Activated CD4-positive, alpha-beta T cell treated with anti-CD3 and anti-CD28 coated beads for 36 hours (primary cell): ENCODE measurements around the gene CELSR1. TPM values are rescaled to one million over a fixed set of nuclear protein-coding genes. Genes with fewer than 3 reads are reported as not detected.
A peak's percentile ranks its signal among the peaks of the same experiment; 100 is the strongest.

Experiments
- ATAC-seq: fragments of 200-7000 bp; cut with Tn5 transposase; one replicate; pipeline ENCODE4 v1.10.0; 2021; ENCODE audit warnings: mild to moderate bottlenecking, moderate library complexity
- CTCF ChIA-PET: fragments of 350-600 bp; sonication (Branson Sonifier 250); formaldehyde crosslinking; loops from one replicate; lab custom pipeline; 2021; ENCODE audit warnings: antibody characterized with exemption; lab: Charles Lee
- POLR2A ChIA-PET: fragments of 350-600 bp; sonication (Branson Sonifier 250); formaldehyde crosslinking; loops from one replicate; lab custom pipeline; 2021; ENCODE audit warnings: antibody characterized with exemption, inconsistent platforms; lab: Charles Lee
- DNase-seq: peaks from one replicate; pipeline ENCODE4 v3.0.0-alpha.2; 2020
- H3K27ac Mint-ChIP-seq: one replicate; pipeline ENCODE4 v1.8.0; 2021; ENCODE audit warnings: mixed read lengths
- H3K27me3 Mint-ChIP-seq: one replicate; pipeline ENCODE4 v1.8.0; 2021; ENCODE audit warnings: mixed read lengths
- H3K36me3 Mint-ChIP-seq: one replicate; pipeline ENCODE4 v1.8.0; 2021; ENCODE audit warnings: low read depth, mixed read lengths
- H3K4me1 Mint-ChIP-seq: one replicate; pipeline ENCODE4 v1.8.0; 2021; ENCODE audit warnings: mixed read lengths
- H3K4me3 Mint-ChIP-seq: one replicate; pipeline ENCODE4 v1.8.0; 2021; ENCODE audit warnings: mild to moderate bottlenecking, moderate library complexity, mixed read lengths
- H3K9me3 Mint-ChIP-seq: one replicate; pipeline ENCODE4 v1.8.0; 2021; ENCODE audit warnings: low read depth, mixed read lengths
- intact Hi-C, 2 experiments: fragments of 100-400 bp; cut with DNase I in 1 of 2; cut with micrococcal nuclease in 1 of 2; formaldehyde crosslinking; loops; one replicate each; pipeline versions ENCODE4 v1.14.2 to v1.15.1; 2022 to 2024; cut with DNase I, micrococcal nuclease
- total RNA-seq, 2 experiments: library from RNA; stranded (reverse); gene quantifications; one replicate each; pipeline ENCODE4 v1.2.3, GENCODE V29; 2021

Gene CELSR1
- total RNA-seq, 2 experiments from 2014 or later = 0.43 to 0.46 TPM

- peaks cover 49% of the 10 kb centered on the region for H3K36me3 Mint-ChIP-seq
- no peak overlapping the region for H3K27ac Mint-ChIP-seq
These were observed 199.6 kb downstream of the CELSR1 start for GRCh38 chr22:46337870-46338269.

DNA sequence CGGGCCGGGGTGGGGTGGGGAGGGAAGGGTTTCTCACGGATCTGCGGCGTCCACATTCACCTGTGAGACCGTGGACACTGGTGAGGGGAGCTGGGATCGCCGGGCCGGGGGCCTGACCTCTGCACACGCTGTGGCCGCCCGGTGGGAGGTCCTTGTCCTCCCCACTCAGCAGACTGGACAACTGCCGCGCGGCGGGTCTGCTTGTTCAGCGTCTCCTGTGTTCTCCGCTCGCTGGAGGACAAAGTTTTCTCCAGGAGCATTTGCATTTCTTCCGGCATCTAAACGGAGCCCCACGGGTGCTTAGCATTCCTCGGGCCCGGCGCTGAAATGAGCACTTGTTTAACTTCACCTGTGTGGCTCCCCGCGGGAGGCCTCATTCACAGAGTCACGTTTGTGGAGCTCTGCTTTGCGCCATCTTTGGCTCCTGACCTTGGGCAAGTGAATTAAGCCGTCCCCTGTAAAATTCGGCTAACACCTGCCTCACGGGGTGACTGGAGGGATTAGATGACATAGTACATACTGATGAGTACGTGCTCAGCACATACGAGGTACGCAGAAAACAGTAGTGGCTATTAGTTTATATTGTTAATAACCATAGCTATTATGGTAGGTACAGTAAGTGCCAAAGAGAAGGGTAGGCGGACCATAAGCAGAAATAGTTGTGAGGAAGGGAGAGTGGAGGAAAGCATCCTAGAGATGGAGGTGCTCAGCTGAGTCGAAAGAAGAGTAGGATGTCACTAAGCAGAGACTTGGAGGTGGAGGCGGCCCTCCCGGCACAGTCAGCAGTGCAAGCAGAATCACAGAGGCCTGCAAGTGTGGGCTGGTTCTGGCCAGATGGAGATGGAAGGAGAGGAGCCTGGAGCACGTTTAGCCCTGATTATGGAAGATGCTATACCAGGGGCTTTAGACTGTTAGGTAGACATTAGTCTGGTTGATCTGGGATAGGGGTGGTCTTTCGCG is 201.0 kb downstream of the CELSR1 start:
- peak overlapping the region; percentile 94 for H3K27ac Mint-ChIP-seq
- H3K4me3 Mint-ChIP-seq = peak overlapping the region; percentile 99
- ATAC-seq (peak; percentile 54), DNase-seq (peak; percentile 59)
- H3K27me3 Mint-ChIP-seq = no peaks in the 10 kb centered on the region
- peaks cover 42% of the 10 kb centered on the region for H3K36me3 Mint-ChIP-seq
- intact Hi-C loops = loop anchor here in 1 of 2 experiments (5.0 kb wide), 1 partner anchor 214 kb away; no protein-coding TSS in a partner anchor
- H3K9me3 Mint-ChIP-seq = no peaks in the 10 kb centered on the region
- ChIA-PET POLR2A (interaction anchor here (0.7 kb wide), 2 partner anchors 8 to 23 kb away, joined by 3 to 5 read pairs; no protein-coding TSS in a partner anchor), CTCF (interaction anchor here (0.6 to 2.2 kb wide), 3 partner anchors 31 to 472 kb away, joined by 3 to 8 read pairs (median 3); no protein-coding TSS in a partner anchor)
- H3K4me1 Mint-ChIP-seq = peaks cover 35% of the 10 kb centered on the region

More at GRCh38 chr22:46337870-46338269, 199.6 kb downstream of the CELSR1 start:
- DNase-seq = no peak
- intact Hi-C loops = loop anchor here in 1 of 2 experiments (5.0 kb wide), 1 partner anchor 216 kb away; no protein-coding TSS in a partner anchor
- H3K9me3 Mint-ChIP-seq = no peaks in the 10 kb centered on the region
- no peaks in the 10 kb centered on the region for H3K27me3 Mint-ChIP-seq
- ChIA-PET POLR2A (no interaction called here), CTCF (interaction anchor here (2.2 kb wide), 1 partner anchor 30 kb away, joined by 8 read pairs; no protein-coding TSS in a partner anchor)
- peaks cover 35% of the 10 kb centered on the region for H3K4me1 Mint-ChIP-seq
- no peak overlapping the region for H3K4me3 Mint-ChIP-seq
- no peak for ATAC-seq

GRCh38 chr22:46335201-46336118 is 202.0 kb downstream of the CELSR1 start, which contains the start of gene TRMU:
TRMU (plus strand) TSS chr22:46335714; CDS start chr22:46335765, 51 bp downstream.
- CTCF ChIA-PET = interaction anchor here (1.6 to 2.2 kb wide), 2 partner anchors 32 to 329 kb away, joined by 4 to 8 read pairs; no protein-coding TSS in a partner anchor
- peak within 1 kb of the TSS; percentile 99 for H3K4me3 Mint-ChIP-seq
- intact Hi-C loops = loop anchor here (1.0 to 5.0 kb wide), 9 partner anchors 39 to 664 kb away; partner anchors contain the start of genes ATXN10 (in 1 of the 2), CDPF1 (in 1 of the 2), GTSE1 (in 1 of the 2) and PPARA (in 1 of the 2)
- peaks cover 35% of the 10 kb centered on the region for H3K4me1 Mint-ChIP-seq
- ATAC-seq = peak; percentile 89
- H3K27ac Mint-ChIP-seq = peak within 1 kb of the TSS; percentile 94
- H3K36me3 Mint-ChIP-seq = peaks cover 40% of the 10 kb centered on the region
- H3K27me3 Mint-ChIP-seq = no peaks in the 10 kb centered on the region
- POLR2A ChIA-PET = interaction anchor here (0.7 kb wide), 1 partner anchor 22 kb away, joined by 5 read pairs; no protein-coding TSS in a partner anchor
- DNase-seq = peak; percentile 86
- no peaks in the 10 kb centered on the region for H3K9me3 Mint-ChIP-seq

DNA sequence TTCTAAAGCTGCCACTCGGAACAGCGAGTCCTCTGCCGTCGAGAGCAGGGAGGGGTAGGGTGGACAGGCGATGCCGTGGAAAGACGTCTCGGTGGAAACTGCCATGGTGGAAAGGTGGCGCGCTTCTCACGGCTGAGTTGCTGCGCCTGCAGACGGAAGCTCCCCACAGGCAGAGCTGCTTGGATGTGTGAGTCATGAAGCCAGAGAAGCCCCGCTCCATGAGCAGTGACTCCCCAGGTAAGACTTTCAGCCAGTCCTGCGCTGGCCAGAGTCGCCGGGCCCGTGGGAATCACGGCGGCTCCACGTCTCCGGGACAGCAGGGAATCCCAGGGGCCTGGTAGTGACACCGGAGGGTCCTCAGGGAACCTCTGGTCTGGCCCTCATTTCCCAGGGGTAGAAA is 205.9 kb downstream of the CELSR1 start:
- no peak for DNase-seq
- POLR2A ChIA-PET = interaction anchor here (0.7 kb wide), 1 partner anchor 21 kb away, joined by 3 read pairs; no protein-coding TSS in a partner anchor
- CTCF ChIA-PET = interaction anchor here (0.6 to 1.4 kb wide), 2 partner anchors 10 to 232 kb away, joined by 3 to 4 read pairs; no protein-coding TSS in a partner anchor

GRCh38 chr22:46330426-46330825 is 207.0 kb downstream of the CELSR1 start:
- H3K36me3 Mint-ChIP-seq = peaks cover 23% of the 10 kb centered on the region
- no peaks in the 10 kb centered on the region for H3K9me3 Mint-ChIP-seq
- ATAC-seq = no peak
- DNase-seq = no peak
- no peaks in the 10 kb centered on the region for H3K27me3 Mint-ChIP-seq
- peaks cover 4% of the 10 kb centered on the region for H3K4me1 Mint-ChIP-seq
- H3K4me3 Mint-ChIP-seq = no peak overlapping the region
- ChIA-PET POLR2A (no interaction called here), CTCF (interaction anchor here (1.4 kb wide), 2 partner anchors 9 kb away, joined by 4 read pairs; no protein-coding TSS in a partner anchor)
- no peak overlapping the region for H3K27ac Mint-ChIP-seq
- intact Hi-C loops = no loop called here

More for the DNA sequence above, 205.9 kb downstream of the CELSR1 start:
- H3K27me3 Mint-ChIP-seq = no peaks in the 10 kb centered on the region
- H3K4me1 Mint-ChIP-seq = peaks cover 6% of the 10 kb centered on the region
- H3K36me3 Mint-ChIP-seq = peaks cover 22% of the 10 kb centered on the region
- no peak overlapping the region for H3K27ac Mint-ChIP-seq
- no peak overlapping the region for H3K4me3 Mint-ChIP-seq
- intact Hi-C loops = no loop called here
- no peak for ATAC-seq
- no peaks in the 10 kb centered on the region for H3K9me3 Mint-ChIP-seq

DNA sequence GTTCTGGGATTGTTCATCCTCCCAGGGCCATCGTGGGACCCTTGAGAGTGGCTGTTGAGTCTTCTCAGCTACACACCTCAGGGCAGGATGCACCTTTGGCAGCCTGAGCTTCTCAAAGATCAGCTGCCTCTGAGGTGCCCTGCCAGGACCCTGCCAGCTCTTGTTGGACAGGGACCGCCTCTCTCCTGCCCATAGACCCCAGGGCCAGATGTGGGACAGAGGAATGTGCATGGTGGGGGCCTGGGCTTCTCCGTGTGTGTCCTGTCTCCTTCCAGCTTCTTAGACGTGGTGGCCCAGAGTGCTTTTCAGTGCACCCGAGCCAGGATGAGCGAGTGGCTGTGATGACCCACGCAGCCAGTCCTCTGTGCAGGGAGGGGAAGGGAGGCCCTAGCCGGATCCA is 207.8 kb downstream of the CELSR1 start:
- intact Hi-C loops = no loop called here
- no peak overlapping the region for H3K27ac Mint-ChIP-seq
- H3K27me3 Mint-ChIP-seq = no peaks in the 10 kb centered on the region
- no peaks in the 10 kb centered on the region for H3K9me3 Mint-ChIP-seq
- POLR2A ChIA-PET = no interaction called here
- CTCF ChIA-PET = interaction anchor here (1.4 kb wide), 1 partner anchor 10 kb away, joined by 4 read pairs; no protein-coding TSS in a partner anchor
- peaks cover 3% of the 10 kb centered on the region for H3K4me1 Mint-ChIP-seq
- H3K4me3 Mint-ChIP-seq = no peak overlapping the region
- ATAC-seq = no peak
- H3K36me3 Mint-ChIP-seq = peaks cover 24% of the 10 kb centered on the region
- DNase-seq = no peak

- Mint-ChIP-seq H3K27ac (no peak overlapping the region), H3K4me3 (no peak overlapping the region), H3K36me3 (peaks cover 29% of the 10 kb centered on the region), H3K9me3 (no peaks in the 10 kb centered on the region), H3K4me1 (no peaks in the 10 kb centered on the region), H3K27me3 (no peaks in the 10 kb centered on the region)
- DNase-seq = no peak
- ATAC-seq = no peak
- intact Hi-C loops = no loop called here
- POLR2A ChIA-PET = interaction anchor here (1.0 kb wide), 1 partner anchor 24 kb away, joined by 8 read pairs; no protein-coding TSS in a partner anchor
- CTCF ChIA-PET = interaction anchor here (1.4 kb wide), 1 partner anchor 11 kb away, joined by 4 read pairs; no protein-coding TSS in a partner anchor
These were observed 208.6 kb downstream of the CELSR1 start for GRCh38 chr22:46328797-46329196.

DNA sequence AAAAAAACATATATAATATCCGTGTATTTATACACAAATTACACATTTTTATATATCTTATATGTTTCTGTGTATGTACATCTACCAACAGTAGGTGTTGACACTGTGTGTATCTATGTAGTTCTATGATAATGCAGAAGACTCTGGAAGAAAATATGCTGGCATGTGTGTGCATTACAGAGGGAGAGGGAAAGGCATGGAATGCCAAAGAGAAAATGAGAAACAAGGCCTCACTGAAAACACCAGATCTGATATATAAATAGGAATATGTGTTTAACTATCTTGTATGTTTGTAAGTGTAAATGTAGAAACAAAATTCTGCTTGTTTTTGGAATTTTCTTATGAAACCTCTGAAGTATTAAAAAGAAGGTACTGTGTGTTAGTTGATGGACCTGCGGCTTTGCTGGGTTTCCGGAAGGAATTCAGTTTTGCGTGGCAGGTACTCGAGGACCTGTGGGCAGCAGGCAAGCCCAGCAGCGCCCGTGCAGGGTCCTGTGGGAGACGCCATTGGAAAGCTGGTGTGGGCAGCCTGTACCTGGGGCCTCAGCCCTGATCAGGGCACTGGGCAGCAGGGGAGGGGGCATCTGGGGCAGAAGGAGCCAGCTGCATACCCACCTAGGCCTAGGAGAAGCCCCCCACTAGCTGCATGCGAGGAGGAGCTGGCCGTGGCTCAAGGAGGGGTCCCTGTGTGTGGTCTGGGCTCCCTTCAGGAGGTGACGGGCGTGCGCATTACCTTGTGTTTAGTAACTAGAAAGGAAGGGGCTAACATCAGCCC is 209.5 kb downstream of the CELSR1 start:
- Mint-ChIP-seq H3K27me3 (no peaks in the 10 kb centered on the region), H3K27ac (no peak overlapping the region), H3K36me3 (peaks cover 32% of the 10 kb centered on the region), H3K4me1 (no peaks in the 10 kb centered on the region), H3K9me3 (no peaks in the 10 kb centered on the region), H3K4me3 (no peak overlapping the region)
- intact Hi-C loops = no loop called here
- ATAC-seq (no peak), DNase-seq (no peak)
- CTCF ChIA-PET = no interaction called here
- POLR2A ChIA-PET = interaction anchor here (0.7 to 1.0 kb wide), 2 partner anchors 23 to 42 kb away, joined by 3 to 8 read pairs; no protein-coding TSS in a partner anchor

DNA sequence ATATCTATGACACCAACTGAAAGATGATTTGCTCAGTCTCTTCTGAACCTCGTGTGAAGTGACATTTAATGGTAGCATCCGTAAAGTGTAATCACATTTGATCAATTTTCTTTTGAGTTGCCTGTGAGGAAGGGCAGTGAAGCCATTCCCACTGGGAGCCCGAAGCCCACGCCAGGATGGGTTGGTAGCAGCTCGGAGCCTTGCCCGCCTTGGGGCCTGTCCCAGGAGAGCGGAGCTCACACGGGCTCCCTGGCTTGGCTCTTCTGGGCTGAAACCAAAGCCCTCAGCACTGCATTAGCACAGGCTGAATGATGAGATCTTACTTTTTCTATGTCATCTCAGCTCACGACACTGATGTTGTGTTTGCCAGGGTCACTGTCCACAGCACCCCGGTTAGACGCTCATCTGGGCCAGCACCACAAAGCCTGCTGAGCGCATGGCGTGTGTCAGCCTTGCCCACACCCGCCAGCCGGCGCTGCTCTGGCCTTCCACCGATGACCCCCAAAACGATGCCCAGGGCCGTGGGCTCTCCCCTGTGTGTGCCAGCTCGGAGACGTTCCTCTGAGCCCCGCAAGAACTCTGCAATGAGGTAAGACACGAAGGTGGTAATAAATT is 211.2 kb downstream of the CELSR1 start:
- ChIA-PET POLR2A (no interaction called here), CTCF (no interaction called here)
- DNase-seq = no peak
- Mint-ChIP-seq H3K9me3 (no peaks in the 10 kb centered on the region), H3K27me3 (no peaks in the 10 kb centered on the region), H3K4me3 (no peak overlapping the region), H3K36me3 (peaks cover 33% of the 10 kb centered on the region), H3K27ac (no peak overlapping the region), H3K4me1 (no peaks in the 10 kb centered on the region)
- intact Hi-C loops = no loop called here
- no peak for ATAC-seq
